ENCODE measurements around the gene NXNL1. TPM values are rescaled to one million over a fixed set of nuclear protein-coding genes. Genes with fewer than 3 reads are reported as not detected.
A peak's percentile ranks its signal among the peaks of the same experiment; 100 is the strongest.

Gene NXNL1
- total and polyA plus RNA-seq, 2 of the 13 experiments (the other 11 are each of a cell fraction or from before 2014, with no cell fraction given): not detected

DNA sequence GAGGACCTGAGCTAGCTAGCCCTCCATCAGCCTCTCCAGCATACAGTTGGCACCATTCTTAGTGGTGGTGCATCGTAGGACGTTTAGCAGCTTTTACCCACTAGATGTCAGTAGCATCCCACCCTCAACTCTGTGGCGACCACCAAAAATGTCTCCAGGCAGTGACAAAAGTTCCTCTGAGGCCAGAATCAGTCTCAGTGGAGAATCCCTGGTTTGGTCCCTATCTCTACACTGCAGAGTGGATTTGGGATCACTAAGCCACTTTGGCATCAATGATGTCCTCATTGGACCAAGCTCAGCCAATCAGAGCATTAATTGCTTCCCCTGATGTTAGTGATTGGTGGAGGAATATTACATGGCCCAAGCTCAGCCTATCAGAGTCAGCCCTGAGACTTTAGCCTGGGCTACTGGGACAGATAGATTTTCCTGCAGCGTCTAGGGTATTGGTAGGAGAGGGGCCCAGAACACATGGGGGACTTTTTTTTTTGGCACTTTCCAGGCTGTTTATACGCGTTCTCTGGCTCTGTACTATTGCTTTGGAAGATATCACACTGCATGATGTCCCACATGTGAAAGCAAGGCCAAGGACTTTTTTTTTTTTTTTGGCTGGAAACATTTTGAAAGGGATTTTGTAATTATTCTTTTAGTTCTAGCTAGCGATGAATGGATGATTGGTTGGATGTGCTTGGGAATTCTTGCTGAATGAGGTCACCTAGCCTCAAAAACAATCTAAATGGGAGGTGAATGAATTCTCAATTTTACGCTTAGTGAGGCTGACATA, 19.3 kb downstream of the NXNL1 start:
- in situ Hi-C loops (cut with HindIII; ENCODE audit: extremely low pct_ligation_motif_present, low pct_unique_long_range_greater_than_20kb) (no loop called here), intact Hi-C loops (cut with micrococcal nuclease; ENCODE audit: unreplicated experiment) (no loop called here)
- WGBS (ENCODE audit: low lambda C conversion rate): 61% methylated on average over 7 of the region's 8 CpGs
- Histone ChIP-seq H3K9me3 (ENCODE audit: low read length) (no peaks in the 10 kb centered on the region), H3K27ac (ENCODE audit: extremely low read length, insufficient read depth, low read length) (no peak overlapping the region), H3K79me2 (ENCODE audit: insufficient read depth, low read length) (no peaks in the 10 kb centered on the region), H3K4me3 (replicated peaks in 1 of 3; ENCODE audit: insufficient read depth in 1 of 3, low read depth in 2 of 3, low read length in 3 of 3) (no peak overlapping the region), H3K27me3 (ENCODE audit: control insufficient read depth in 1 of 2, insufficient read depth in 2 of 2, low read length in 2 of 2) (no peaks in the 10 kb centered on the region), H2AFZ (ENCODE audit: low read length) (no peak overlapping the region), H3K9ac (ENCODE audit: insufficient read depth, low read depth, low read length) (no peak overlapping the region), H3K4me1 (ENCODE audit: insufficient read depth, low read length) (no peaks in the 10 kb centered on the region), H3K4me2 (ENCODE audit: low read depth, low read length) (no peak overlapping the region), H4K20me1 (ENCODE audit: insufficient read depth, low read length) (no peaks in the 10 kb centered on the region), H3K36me3 (replicated peaks in 1 of 2; ENCODE audit: control insufficient read depth in 1 of 2, insufficient read depth in 2 of 2, low read length in 2 of 2) (no peaks in the 10 kb centered on the region)
- no TSS peak for BruUV-seq (replicated peaks)
- DNase-seq (ENCODE audit: low spot score): peak; percentile 29
- ChIA-PET POLR2A (no interaction called here), CTCF (ENCODE audit: low intra/inter-chr PET ratio, low total read pairs) (interaction anchor here (1.8 kb wide), 1 partner anchor 25 kb away, joined by 6 read pairs; no protein-coding TSS in a partner anchor)
- FAIRE-seq: peak; percentile 53
- TF ChIP-seq NR3C1 (CRISPR knock-in tag; IDR thresholded peaks at IDR 0.05): no peak
- peak; percentile 78 for TF ChIP-seq NFYB (CRISPR knock-in tag; IDR thresholded peaks at IDR 0.05)
- peak; percentile 75; the same call in 1 of the 2 replicates for TF ChIP-seq ZKSCAN8 (CRISPR knock-in tag; IDR thresholded peaks at IDR 0.05; ENCODE audit: borderline replicate concordance)
- no peak for TF ChIP-seq HMG20B (CRISPR knock-in tag; conservative IDR thresholded peaks at IDR 0.05)
- no peak for TF ChIP-seq SALL1 (CRISPR knock-in tag; IDR thresholded peaks at IDR 0.05)
- peak; percentile 74 for TF ChIP-seq STAG1 (CRISPR knock-in tag; IDR thresholded peaks at IDR 0.05)
- peak; percentile 73 for TF ChIP-seq NFYC (CRISPR knock-in tag; IDR thresholded peaks at IDR 0.05)
- no peak for TF ChIP-seq ZNF883 (CRISPR knock-in tag; IDR thresholded peaks at IDR 0.05; ENCODE audit: not compliant biosample characterization)
- TF ChIP-seq CTCF (CRISPR knock-in tag; IDR thresholded peaks at IDR 0.05): peak; percentile 68
- no peak for TF ChIP-seq NFKB2 (CRISPR knock-in tag; IDR thresholded peaks at IDR 0.05; ENCODE audit: borderline replicate concordance)
- TF ChIP-seq FIP1L1 (IDR thresholded peaks at IDR 0.05; ENCODE audit: borderline replicate concordance, insufficient read depth, low read depth, low read length): no peak
- TF ChIP-seq TP53 (CRISPR knock-in tag; conservative IDR thresholded peaks at IDR 0.05): no peak
- TF ChIP-seq ZNF775 (CRISPR knock-in tag; IDR thresholded peaks at IDR 0.05; ENCODE audit: borderline replicate concordance): no peak
- peak; percentile 36; the same call in 1 of the 2 replicates for TF ChIP-seq SMC3 (IDR thresholded peaks at IDR 0.05; ENCODE audit: low read length)
- peak; percentile 44; the same call in 1 of the 2 replicates for TF ChIP-seq RAD21 (CRISPR knock-in tag; IDR thresholded peaks at IDR 0.05)
- TF ChIP-seq SRSF9 (IDR thresholded peaks at IDR 0.05; ENCODE audit: borderline replicate concordance, insufficient read depth, low read depth, low read length, poor library complexity, severe bottlenecking): no peak
- ATAC-seq: peak; percentile 76

Measured in HepG2 (cell line).